HG03060 (cell line): ENCODE measurements around the gene UBTD1.

Source experiments
- ATAC-seq: cut with Tn5 transposase; IDR thresholded peaks from one replicate; pipeline ENCODE4 v1.9.1; 2021; ENCODE audit warnings: low read depth, moderate number of reproducible peaks; ENCODE audit not compliant: unreplicated experiment

UBTD1 gene

DNA sequence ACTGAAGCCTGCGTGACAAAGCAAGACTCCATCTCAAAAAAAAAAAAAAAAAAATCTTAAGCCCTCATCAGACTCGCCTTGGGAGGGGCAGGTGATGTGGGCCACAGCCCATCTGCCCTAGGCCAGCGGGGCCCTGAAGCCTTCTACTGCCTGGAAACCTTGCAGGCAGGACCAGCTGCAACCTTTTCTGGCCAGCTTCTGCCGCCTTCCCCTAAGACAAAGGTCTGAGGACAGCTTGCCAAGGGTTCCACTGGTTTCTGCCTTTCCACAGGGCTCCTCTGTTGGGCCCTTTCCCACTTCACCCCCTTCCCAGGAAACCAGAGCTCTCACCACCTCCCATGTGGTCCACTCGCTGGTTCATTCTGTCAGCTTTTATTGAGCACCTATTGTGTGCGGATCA lies 35.2 kb downstream of the UBTD1 start:
- ATAC-seq = no peak

DNA sequence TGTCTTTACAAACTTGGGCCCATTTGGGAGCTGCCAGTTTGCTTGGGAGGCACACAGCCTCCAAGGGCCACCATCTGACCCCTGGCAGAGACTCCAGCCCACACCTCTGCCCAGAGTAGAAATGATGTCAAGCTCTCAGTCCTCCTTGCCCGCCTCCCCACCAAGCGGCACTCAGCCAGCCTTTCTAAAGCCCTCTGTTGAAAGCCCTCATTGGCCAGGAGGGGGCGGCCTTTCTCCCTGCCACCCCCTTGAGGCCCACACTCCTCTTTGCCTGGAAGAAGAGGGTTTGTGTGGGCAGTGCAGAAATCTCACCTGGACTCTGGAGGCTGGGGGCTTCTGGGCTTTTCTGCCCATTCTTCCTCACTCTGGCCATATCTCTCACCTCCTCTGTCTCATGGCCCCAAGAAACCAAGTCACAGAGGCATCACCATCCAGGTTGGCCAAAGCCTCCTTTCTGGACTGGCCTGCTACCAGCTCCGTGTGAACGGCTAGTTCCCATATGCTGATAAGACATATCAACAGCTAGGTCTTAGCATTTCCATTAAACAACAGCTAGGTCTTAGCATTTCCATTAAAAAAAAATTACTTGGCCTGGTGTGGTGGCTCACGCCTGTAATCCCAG lies 36.1 kb downstream of the UBTD1 start:
- no peak for ATAC-seq

DNA sequence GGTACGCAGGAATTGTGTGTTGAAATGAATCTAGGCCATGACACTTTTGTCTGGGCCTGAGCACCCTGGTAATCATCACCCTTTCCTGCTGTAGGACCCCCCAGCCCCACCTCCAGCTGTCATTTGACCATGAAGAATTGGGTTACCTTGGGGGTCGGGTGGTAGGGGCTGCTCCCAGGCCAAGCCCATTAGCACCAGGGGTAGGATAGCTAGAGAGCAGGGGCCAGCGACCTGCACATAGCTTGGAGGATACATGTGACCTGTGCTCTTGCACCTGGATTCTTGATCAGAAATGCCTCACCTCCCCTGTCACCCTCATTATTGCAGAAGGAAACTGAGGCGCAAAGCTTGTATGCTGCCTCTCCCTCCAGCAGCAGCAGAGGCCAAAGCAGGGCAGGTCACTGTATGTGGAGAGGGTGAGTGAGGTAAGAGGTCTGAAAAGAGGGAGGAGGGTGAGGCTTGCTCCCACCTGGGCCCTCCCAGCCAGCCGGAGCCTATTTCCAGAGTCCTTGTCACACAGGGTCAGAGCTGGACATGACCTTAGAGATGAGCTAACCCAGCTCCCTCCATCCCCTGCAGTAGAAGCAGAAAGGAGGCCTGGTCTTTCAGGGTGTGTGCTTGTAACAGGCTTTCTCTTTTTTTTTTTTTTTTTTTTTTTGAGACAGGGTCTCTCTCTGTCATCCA lies 38.6 kb downstream of the UBTD1 start:
- ATAC-seq = no peak

DNA sequence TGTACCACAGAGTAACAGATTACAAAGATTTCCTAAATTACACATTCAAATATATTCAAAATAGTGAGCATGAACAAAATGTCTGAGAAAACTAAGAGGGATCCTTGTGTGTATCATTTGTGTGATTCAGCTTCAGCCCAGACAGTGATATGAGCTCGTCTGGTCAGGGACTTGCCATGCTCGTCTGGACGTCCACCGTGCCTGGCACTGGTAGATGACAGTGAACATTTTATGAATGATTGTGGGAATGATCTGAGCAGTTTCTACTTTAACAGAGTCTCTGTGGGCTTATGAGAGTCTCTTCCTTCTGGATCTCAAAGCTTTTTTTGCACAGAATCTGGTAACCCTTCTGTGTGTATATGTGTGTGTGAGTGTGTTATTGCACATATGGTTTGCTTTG lies 39.7 kb downstream of the UBTD1 start:
- no peak for ATAC-seq

DNA sequence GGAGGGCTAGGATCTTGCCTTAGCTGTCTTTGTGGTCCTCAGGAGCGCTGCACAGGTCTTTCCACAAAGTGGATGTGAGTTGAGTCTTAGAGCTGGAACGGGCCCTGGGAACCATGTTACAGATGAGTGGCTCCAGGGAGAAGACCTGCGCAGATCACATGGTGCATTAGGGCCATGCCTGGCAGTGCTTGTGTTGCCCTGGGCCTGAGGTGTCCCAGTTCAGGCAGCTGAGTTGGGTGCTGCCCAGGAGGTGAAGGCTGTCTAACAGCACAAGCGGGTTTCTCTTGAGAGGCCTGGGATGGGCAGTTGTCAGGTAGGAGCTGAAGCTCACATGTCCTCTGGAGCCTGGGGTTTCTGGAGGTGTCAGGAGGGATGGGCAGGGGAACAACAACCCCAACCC lies 40.1 kb downstream of the UBTD1 start:
- ATAC-seq = no peak

DNA sequence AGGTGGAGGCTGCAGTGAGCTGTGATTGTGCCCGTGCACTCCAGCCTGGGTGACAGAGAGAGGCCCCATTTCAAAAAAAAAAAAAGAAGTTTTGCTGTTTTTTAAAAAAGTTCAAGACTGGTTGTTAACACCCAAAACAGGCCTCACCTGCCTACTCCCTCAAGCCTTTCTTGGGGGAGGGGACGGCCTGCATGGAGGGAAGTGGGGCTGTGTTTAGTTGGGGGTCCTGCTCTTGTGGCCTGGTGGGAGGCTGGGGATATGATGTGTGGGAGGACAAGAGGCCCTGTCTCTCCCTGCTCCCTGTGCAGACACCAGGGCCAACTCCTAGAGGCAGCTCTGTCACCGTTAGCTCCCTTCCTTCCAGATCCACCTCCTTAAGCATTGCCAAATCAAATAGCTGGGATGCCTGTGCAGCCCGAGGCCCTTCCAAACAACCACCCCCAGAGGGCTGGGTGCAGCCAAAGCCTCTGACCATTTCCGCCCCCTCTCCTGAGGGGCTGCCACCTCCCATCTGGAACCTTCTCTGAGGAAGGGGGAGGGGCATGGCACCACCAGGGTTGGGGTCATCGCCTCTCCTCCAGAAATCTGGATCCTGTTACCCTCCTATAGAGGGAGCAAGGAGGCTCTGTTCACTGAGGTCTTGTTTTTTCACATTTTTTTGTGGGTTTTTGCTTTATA lies 40.9 kb downstream of the UBTD1 start:
- no peak for ATAC-seq

DNA sequence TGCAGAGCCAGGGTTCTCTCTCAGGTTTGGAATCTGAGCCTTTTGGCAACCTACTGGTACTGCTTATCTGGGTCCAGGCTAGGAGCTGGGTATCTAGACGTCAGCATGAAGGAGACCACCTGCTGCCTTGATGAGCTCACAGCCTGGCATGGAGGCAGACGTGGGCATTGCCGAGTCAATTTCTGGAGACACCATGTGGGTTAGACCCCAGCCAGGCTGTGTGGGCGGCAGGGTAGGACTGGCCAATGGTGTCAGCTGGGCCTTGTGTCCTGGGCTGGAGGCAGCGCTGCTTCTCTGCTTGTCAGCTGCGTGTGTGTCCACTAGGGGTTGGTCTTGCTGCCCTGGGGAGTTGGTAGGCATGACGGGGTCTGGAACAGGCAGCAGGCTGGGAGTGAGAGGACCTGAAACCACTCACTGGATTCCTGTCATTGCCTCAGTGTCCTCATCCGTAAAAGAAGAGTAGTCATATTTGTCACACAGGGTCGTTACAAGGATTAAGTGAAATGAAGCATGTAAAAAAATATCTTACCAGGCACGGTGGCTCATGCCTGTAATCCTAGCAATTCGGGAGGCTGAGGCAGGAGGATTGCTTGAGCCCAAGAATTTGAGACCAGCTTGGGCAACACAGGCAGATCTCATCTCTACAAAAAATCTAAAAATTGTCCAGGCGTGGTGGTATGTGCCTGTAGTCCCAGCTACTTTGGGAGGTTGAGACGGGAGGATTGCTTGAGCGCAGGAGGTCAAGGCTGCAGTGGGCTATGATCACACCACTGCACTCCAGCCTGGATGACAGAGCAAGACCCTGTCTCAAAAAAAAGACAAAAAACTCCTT lies 42.2 kb downstream of the UBTD1 start:
- ATAC-seq = no peak

DNA sequence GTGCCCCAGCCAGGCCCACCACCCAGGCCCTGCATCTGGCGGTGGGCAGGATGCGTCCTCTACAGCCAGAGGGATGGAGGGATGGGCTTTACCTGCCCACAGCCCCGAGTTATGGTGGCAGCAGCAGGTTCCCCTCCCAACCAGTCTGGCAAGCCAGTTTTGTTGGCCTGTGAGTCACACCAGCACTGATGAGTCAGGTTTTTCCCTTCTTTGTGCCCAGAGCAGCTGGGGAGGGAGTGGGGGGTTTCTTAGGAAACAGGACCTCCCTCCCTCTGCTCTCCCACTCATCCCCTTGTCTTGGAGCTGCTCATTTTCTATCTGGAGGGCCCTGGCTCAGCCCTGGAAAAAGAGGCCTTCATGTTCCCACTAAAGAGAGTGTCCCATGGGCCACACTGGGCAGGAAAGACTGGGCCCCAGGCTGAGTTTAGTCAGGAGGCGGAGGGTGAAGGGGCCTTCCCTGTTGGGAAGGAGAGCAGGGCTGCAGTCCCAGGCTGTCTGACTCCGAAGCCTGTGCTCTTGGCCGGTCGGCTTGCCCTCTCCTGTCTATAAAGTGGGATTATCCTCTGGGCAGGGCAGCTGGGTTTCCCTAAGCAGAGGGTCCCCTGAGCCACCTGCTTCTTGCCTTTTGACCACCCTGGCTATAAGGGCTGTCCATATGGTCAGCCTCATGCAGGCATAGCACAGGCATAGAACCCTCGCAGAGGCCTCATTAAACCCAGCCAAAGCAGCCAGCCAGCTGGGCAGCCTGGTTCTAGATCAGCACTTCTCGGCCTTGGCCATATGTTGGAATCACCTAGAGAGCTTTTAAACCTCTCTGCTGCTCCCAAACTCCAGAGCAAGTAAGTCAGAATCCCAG lies 43.7 kb downstream of the UBTD1 start:
- ATAC-seq = no peak

DNA sequence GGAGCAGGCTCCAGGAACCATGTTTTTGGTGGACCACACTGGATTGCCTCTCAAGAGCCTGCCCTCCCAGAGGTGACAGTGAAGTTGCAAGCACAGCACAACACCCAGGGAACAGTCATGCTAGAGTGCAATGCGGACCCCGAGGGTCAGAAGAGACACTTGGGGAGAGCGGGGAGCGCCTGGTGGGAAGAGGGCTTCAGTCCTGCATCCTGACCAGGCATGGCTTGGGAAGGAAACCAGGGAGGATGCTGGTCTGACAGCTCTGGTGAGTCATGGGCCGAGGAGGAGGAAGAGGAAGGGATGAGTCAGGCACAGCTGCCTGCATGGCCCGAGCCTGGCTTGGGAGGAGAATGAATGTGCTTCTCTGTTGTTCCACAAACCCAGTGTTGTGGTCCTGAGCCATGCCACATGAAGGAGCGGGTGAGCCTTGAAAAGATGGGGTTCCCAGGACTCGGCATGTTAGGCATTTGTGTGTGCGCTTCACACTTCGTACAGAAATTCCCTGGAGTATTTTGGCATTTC lies 44.4 kb downstream of the UBTD1 start:
- no peak for ATAC-seq

DNA sequence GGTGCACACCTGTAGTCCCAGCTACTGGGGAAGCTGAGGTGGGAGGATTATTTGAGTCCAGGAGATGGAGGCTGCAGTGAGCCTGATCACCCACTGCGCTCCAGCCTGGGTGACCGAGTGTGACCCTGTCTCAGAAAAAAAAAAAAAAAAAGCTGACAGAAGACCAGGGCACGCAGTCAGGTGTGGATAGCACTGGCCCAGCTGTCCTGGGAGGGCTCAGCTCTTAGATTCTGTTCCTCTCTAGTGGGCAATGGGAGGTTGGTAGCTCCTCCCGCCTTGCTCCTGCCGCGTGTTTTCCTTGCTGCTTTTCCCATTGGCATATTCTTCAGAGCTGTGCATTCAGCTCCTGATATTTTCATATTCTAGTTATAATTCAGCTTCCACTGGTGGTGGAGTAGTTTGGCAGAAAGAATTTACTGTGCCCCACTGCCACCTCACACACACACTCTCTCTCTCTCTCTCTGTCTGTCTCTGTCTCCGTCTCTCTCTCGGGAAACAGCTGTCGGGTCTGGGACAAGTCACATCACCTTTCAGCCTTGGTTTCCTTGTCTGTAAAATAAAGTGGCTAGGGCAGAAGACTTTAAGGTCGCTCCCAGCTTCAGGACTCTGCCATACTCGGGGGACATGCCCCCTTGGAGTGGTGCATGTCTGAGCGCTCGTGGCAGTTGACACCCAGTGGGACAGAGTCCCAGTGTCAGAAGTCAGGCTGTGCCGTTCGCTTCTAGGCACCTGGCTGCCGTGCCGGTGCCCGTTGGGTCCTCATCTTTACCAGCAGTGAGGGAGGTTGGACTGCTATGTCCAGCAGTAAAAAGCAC lies 47.9 kb downstream of the UBTD1 start:
- no peak for ATAC-seq

DNA sequence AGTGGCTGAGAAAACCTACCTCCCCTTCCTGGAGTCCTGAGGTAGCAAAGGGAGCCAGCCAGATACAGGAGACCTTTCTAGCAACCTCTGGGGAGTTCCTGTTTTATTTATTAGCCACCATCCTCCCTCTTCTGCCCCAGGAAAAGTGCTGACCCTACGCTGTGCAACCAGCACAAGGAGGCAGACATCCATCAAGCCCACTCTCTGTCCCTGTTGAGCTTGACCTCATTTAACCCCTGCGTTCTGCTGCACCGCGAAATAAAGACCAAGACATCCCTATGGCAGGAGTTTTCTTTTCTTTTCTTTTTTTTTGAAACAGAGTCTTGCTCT lies 48.5 kb downstream of the UBTD1 start:
- no peak for ATAC-seq

DNA sequence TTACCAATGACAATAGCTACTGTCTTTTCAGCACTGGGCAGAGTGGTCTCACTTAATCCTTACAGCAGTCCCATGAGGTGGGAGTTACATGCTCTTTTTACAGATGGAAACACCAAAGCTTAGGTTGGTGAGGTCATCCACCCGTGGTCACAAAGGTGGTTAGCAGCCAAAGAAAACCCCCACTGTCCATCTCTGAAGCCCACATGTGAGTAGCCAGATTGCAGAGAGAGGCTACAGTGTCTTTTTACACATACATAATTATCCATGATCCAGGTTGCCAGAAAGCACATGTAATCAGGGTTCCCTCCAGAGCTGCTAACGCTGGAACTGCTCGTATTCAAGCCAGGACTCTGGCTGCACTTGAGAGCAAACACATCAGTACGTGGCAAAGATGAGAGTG lies 49.2 kb downstream of the UBTD1 start:
- no peak for ATAC-seq

DNA sequence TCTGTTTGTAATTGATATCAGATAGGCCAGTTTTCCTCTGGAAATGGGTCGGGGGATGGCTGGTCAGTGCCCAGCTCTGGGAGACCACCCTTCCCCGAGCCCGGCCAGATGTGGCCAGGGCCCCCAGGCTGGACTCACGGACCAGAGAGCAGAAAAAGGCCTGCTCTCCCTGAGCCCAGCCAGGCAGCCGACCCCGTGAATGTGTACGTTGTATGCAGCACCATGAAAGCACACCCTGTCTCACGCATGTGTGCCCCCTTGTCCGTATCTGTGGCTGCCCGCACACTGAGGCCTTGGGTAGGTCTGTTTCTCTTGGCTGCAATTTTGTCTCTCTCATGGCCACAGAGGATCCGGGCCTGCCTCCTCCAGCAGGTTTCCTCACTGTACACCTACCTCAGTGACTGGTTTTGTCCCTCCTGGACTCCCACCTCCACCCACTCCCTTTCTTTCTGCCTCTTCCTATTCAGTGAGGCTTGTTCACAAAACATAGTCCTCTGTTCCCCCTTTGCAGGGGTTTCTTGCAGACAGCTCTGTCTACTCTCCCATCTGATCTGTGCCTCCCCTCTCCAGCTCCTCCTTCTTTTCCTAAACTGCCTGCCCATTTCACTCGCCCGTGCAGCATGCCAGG lies 50.2 kb downstream of the UBTD1 start:
- no peak for ATAC-seq

DNA sequence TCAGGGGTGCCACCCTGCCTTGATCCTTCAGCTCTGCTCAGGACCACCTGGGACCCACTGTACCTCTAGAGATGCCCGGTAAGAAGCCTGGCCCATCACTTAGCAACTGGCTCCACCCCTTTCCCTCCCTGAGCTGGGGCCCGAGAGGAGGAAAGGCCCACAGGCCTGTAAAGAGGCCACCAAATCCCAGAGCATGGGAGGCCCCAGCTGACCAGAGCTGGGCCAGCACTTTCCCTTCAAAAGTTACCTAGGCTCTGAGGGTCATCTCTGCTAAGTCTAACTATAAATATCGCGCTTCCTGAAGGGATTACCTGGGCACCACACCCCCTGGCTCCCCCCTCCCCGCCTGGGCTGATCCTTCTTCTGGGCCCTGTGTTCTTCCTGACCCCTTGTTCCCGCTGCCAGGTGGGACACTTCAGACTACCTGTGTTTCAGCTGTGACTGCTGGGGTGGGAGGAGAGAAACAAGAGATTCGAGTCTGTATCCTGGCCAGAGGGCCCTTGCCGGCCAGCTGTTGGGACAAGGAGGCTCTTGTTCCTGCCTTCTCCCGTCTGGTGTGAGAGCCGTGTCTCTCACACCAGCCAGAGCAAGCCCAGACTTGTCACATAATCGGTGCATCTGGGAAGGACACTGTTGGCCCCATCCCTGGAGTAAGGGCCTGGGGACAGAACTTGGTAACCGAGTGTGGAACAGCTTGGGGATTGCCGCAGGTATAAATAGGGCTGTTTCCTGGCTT lies 51.0 kb downstream of the UBTD1 start:
- no peak for ATAC-seq

DNA sequence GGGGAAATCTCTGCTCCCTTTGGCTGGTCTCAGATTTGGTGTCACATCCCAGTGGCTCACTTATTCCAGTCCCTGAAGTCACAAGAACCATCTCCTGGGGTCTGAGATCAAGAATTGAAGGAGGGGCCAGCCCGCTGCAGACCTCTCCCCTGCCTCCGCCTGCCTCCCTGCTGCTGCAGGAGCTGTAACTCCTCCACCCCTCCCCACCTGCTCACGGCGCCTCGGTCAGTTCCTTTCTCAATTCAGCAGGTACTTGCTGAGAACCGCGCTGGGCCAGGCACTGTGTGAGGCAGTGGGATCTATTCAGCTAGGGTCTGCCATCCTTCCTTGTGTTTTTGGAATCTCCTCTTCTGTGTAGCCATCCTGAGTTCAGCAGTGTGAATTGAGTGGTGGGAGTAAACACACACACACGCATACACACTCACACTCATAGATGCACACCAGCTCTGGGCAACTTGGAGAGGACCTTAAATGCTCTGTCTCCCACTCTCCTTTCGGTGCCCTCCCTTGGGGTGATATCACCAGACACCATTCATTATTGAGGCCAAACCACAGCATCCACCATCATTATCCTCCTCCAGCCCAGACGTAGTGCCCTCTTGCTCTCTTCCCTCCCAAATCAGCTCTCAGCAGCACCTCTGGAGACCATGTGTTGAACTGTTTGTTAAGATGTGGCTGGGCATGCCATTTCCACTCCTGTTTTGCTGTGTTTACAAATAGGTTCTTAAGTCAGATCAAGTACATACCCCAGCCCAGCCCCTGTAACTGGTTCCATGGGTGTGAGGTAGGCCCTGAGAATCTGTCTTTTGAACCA lies 51.8 kb downstream of the UBTD1 start:
- no peak for ATAC-seq

DNA sequence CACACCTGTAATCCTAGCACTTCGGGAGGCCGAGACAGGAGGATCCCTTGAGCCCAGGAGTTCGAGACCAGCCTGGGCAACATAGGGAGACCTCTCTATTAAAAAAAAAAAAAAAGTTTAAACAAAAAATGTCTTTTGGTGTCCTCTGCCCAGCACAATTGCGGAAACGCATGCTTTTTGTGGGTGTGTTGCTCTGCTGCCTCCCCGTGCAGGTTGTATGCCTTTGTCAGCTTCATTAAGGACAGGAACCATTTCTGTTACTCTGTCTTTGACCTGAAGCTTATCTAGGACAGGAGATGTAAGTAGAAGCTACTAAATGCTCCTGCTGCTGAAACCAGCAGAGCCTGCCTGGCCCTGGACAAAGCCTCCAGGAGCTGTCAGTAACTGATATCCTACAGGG lies 52.5 kb downstream of the UBTD1 start:
- no peak for ATAC-seq

DNA sequence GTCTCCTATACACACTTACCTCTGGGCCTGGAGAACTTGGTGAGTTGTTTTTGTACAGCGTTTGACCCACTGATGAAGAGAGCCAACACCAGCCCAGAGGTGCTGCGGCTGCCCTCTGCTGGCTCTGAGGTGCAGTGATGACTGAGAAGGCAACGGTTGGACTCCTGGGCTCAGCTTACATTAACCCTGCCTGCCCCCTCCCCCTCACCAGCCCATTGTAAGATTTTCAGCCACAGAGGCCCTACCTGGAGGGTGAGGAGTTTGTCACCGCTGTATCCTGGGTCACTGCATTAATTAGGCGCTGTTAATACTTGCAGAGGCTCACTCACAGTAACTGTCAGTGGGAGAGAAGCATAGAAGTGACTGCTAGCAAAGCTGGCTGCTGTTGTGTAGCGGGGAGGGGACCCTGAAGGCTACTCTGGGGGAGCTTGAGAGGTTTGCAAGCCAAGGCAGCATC lies 54.9 kb downstream of the UBTD1 start:
- ATAC-seq = no peak
